Lower lobe of right lung (tissue), 2 donors: ENCODE data around the gene IL17RA. TPM values are rescaled to one million over a fixed set of nuclear protein-coding genes. Genes with fewer than 3 reads are reported as not detected.
A peak's percentile ranks its signal among the peaks of the same experiment; 100 is the strongest.

Source experiments
- ATAC-seq, 2 donors: fragments of 200-7000 bp; cut with Tn5 transposase; one replicate each; pipeline ENCODE4 v1.9.1; 2020 to 2022; ENCODE audit warnings: mild to moderate bottlenecking in 2 of 2, moderate library complexity in 2 of 2
- DNase-seq: peaks from one replicate; pipeline ENCODE4 v3.0.0-alpha.2; 2020
- H3K27ac ChIP-seq: fragments of 200-600 bp; one replicate; pipeline ENCODE4 v1.8.0; 2022
- H3K27me3 ChIP-seq: fragments of 200-600 bp; one replicate; pipeline ENCODE4 v1.8.0; 2022; ENCODE audit warnings: low read depth
- H3K36me3 ChIP-seq: fragments of 200-600 bp; one replicate; pipeline ENCODE4 v1.8.0; 2022; ENCODE audit warnings: mild to moderate bottlenecking
- H3K4me1 ChIP-seq: fragments of 200-600 bp; one replicate; pipeline ENCODE4 v1.8.0; 2022
- H3K4me3 ChIP-seq: fragments of 200-600 bp; one replicate; pipeline ENCODE4 v1.8.0; 2022; ENCODE audit warnings: mild to moderate bottlenecking
- H3K9me3 ChIP-seq: fragments of 200-600 bp; one replicate; pipeline ENCODE4 v1.8.0; 2022
- intact Hi-C: fragments of 100-400 bp; cut with DNase I; formaldehyde crosslinking; loops from one replicate; pipeline ENCODE4 v1.11.0; 2022
- total RNA-seq: library from RNA; stranded (reverse); fragmentation: NEBNext Ultra II Directional; extraction: Animal tissue kit (Norgen Biotek cat#: 25700); gene quantifications from one replicate; pipeline ENCODE4 v1.2.1, GENCODE V29; 2021
- TF ChIP-seq, protein P1 (sequence below): fragments of 200-600 bp; IDR thresholded peaks from one replicate; pipeline ENCODE4 v1.8.0; 2022; ENCODE audit warnings: antibody characterized with exemption, mild to moderate bottlenecking
- donor health status: DM: no; HTN: yes; CAD: no; lungs with severe emphysema.

The IL17RA gene
- total RNA-seq, 1 donor from 2014 or later = 54.8 TPM

DNA sequence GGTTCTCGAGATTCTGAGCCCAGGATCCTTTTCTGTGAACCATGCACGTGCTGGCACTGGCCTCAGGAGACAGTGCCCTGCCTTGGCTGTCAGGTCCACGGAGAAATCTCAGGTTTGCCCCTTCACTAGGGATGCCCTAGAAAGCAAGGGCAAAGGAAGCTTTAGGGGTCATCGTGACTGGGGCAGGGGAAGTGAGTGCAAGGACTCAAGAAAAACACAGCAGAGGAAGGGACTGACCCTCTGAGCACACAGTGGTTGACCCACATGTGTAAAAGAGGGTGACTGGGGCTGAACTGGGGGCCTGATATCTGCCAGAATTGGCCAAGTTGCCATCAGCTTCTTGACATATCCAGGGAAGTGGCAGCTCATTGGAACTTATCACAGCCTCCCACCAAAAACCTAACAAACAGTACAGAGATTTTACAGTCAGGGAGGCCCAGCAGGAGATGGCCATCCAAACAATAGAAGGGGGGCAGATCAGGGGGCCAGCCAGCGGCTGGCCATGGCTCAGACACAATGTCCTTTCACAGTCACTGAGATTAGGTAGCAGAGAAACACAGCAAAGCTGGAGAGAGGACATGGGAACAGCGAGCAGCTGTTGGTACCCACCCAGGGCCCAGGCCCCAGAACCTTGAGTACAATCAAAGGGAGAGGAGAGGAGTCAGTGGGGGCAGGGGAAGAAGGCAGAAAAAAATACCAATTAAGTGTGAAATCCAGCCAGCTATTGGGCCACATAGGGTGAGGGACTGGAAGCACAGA lies 32.0 kb downstream of the IL17RA start:
- peaks cover 21% of the 10 kb centered on the region for H3K27me3 ChIP-seq
- ATAC-seq = no peak
- peaks cover 57% of the 10 kb centered on the region for H3K4me1 ChIP-seq
- no peaks in the 10 kb centered on the region for H3K9me3 ChIP-seq
- no peaks in the 10 kb centered on the region for H3K36me3 ChIP-seq
- no peak for DNase-seq
- no peak overlapping the region for H3K4me3 ChIP-seq
- intact Hi-C loops = no loop called here
- H3K27ac ChIP-seq = no peak overlapping the region
- TF ChIP-seq, protein P1, sequence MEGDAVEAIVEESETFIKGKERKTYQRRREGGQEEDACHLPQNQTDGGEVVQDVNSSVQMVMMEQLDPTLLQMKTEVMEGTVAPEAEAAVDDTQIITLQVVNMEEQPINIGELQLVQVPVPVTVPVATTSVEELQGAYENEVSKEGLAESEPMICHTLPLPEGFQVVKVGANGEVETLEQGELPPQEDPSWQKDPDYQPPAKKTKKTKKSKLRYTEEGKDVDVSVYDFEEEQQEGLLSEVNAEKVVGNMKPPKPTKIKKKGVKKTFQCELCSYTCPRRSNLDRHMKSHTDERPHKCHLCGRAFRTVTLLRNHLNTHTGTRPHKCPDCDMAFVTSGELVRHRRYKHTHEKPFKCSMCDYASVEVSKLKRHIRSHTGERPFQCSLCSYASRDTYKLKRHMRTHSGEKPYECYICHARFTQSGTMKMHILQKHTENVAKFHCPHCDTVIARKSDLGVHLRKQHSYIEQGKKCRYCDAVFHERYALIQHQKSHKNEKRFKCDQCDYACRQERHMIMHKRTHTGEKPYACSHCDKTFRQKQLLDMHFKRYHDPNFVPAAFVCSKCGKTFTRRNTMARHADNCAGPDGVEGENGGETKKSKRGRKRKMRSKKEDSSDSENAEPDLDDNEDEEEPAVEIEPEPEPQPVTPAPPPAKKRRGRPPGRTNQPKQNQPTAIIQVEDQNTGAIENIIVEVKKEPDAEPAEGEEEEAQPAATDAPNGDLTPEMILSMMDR = no peak

DNA sequence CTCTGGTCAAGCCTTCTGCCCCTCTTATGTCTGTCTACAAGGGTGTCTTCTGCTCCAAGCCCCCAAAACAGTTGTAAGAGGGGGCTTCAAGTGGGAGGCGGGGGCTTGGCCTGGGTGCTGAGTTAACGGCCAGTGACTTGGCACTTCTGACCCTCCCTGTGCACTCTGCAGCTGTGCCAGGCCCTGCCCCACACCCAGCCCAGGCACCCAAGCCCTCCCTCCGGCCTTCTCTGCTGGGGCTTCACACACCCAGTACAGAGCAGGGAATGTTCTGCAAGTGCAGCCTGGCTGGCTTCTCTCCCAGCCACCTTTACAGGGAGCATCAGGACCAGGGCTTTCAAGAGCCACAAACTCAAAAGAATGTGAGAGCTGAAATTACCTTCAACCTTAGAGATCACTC lies 32.6 kb downstream of the IL17RA start:
- Histone ChIP-seq H3K36me3 (no peaks in the 10 kb centered on the region), H3K4me1 (peaks cover 57% of the 10 kb centered on the region), H3K27me3 (peaks cover 27% of the 10 kb centered on the region), H3K4me3 (no peak overlapping the region), H3K27ac (peak overlapping the region; percentile 24), H3K9me3 (no peaks in the 10 kb centered on the region)
- intact Hi-C loops = no loop called here
- TF ChIP-seq, protein P1 = no peak
- DNase-seq (no peak), ATAC-seq (no peak)

DNA sequence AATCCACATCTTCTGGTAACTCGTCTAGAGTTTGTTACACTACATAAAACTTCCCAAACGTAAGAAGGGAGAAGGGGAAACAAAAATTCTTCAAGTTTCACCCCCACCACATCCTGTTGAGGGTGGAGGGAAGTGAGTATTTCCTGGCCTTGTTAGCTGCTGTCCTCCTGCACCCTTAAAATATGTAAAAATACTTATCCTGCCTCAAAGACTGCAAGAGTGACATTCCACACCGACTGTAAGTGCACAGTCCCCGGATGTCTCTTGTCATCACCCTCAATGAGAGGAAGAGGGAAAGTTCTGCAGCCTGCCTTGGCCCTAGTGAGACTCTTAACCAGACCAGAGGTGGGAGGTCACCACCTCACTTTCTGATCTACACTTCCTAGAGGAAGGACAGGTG lies 33.1 kb downstream of the IL17RA start:
- H3K9me3 ChIP-seq = no peaks in the 10 kb centered on the region
- no peaks in the 10 kb centered on the region for H3K36me3 ChIP-seq
- peaks cover 32% of the 10 kb centered on the region for H3K27me3 ChIP-seq
- peak overlapping the region; percentile 24 for H3K27ac ChIP-seq
- DNase-seq (no peak), ATAC-seq (no peak)
- TF ChIP-seq, protein P1 = no peak
- no peak overlapping the region for H3K4me3 ChIP-seq
- intact Hi-C loops = no loop called here
- H3K4me1 ChIP-seq = peaks cover 57% of the 10 kb centered on the region

DNA sequence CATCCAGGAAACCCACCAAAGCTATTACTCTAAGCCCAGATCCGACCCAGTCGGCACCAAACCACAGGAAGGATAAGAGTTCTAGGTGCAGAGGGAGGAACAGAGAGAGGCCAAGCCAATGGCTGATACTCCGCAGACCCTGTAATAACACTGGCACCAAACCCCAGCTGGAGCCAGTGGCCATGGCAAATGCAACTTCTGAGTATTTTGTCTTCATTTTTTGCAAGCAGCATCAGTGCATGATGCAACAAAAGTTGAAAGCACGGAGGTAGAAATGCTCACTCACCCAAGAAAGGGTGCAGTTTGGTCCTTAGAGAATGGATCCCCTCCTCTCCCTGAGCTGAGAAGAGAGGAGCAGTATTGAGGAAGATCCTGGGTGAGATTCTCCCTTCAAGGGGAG lies 33.5 kb downstream of the IL17RA start:
- no peak for ATAC-seq
- no peak overlapping the region for H3K4me3 ChIP-seq
- H3K4me1 ChIP-seq = peaks cover 57% of the 10 kb centered on the region
- H3K9me3 ChIP-seq = no peaks in the 10 kb centered on the region
- H3K27me3 ChIP-seq = peaks cover 32% of the 10 kb centered on the region
- TF ChIP-seq, protein P1 = no peak
- DNase-seq = no peak
- intact Hi-C loops = no loop called here
- H3K36me3 ChIP-seq = no peaks in the 10 kb centered on the region
- no peak overlapping the region for H3K27ac ChIP-seq

DNA sequence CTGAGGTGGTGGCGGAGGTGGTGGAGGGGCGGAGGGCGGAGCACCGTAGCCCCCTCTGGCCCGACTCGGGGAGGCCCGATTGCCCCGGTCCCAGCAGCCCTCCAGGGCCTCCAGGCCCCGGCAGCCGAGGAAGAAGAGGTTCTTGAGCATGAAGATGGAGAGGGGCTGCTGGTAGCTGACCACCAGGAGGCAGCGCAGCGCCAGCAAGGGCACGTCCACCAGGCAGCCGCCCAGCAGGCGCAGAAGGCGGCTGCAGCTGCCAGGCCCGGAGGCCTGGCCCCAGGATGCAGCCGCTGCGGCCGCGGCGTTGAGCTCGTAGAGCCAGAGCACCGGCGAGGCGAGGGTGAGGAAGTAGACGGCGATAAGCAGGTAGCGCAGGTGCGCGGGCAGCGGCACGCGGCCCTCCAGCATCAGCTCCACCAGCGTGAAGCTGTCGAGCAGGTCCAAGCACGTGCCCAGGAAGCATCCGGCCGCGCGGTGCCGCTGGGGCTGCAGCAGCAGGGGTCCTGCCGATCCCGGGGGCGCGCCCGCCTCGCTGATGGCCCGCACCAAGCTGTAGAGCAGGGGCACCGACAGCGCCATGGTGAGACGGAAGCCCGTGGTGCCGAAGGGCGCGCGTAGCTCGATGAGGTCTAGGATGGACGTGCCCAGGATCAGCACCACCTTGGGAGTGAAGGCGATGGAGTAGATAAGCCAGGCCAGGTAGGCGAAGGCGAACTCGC lies 34.8 kb downstream of the IL17RA start:
- intact Hi-C loops = no loop called here
- ATAC-seq = peak in 1 of 2 donors; percentile 11
- Histone ChIP-seq H3K4me3 (no peak overlapping the region), H3K4me1 (peaks cover 57% of the 10 kb centered on the region), H3K27me3 (peaks cover 32% of the 10 kb centered on the region), H3K9me3 (no peaks in the 10 kb centered on the region), H3K27ac (no peak overlapping the region), H3K36me3 (no peaks in the 10 kb centered on the region)
- TF ChIP-seq, protein P1 = peak; percentile 28
- DNase-seq = no peak
